Activated CD4-positive, alpha-beta T cell treated with anti-CD3 and anti-CD28 coated beads, Interleukin-2, Interleukin-6, amounts not matched to agents 100 ng/mL and 50 ng/mL, durations not matched to agents 16 hours and 8 hours (primary cell): ENCODE results near the gene PWWP2B.

Source experiments
- DNase-seq: peaks from one replicate; pipeline ENCODE4 v3.0.0-alpha.2; 2020

Gene PWWP2B

DNA sequence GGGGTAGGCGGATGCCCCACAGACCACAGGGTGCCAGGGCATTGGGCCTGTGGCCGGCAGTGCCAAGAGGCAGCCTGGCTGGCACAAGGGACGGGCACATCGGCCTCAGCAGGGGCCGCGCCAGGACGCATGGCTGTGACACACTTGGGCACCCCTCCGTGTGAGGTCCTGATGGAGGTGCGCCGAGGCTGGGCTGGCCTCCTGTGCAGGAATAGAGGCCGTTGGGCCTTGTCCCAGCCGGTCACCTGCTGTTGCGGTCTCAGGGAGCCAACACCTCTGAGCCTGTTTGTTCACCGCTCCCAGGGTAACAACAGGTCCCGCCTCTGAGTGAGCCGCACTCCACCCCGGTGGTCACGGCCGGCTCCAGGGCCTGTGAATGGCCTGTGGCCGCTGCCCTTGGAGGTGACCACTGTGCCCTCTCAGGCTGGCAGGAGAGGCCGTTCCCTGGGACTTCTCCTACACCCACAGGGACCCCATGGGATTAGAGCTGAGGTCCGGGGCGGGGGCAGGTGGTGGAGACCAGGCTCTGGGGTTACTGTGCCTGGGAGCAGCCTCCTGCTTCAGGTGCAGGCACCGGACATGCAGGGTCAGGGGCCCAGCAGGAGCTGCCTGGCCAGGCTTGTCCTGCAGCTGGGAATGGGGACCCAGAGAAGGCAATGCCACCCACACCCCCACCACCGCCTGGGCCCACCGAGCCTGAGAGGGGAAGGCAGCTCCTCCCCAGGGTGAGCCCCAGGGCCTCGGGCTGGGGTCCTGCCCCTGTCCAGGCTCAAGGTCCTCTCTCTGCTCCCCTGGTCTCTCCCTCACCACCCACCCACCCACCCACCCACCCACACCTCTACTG, 12.0 kb downstream of the PWWP2B start:
- DNase-seq: no peak

DNA sequence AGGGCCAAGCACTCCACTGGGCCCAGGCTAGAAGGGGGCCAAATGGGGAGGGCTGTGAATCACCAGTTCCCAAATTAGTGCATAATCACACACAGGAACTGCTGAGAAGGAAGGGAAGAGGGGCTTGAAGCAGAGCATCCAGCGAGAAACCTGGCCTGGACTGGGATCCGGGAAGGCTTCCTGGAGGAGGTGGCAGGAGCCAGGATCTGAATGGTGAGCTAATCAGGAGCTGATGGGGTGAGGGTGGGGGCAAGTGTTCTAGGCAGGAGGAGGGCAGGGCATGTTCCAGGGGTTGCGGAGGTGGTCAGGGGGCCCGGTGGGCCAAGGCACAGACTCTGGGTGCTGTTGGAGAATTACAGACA, 12.6 kb downstream of the PWWP2B start:
- no peak for DNase-seq

DNA sequence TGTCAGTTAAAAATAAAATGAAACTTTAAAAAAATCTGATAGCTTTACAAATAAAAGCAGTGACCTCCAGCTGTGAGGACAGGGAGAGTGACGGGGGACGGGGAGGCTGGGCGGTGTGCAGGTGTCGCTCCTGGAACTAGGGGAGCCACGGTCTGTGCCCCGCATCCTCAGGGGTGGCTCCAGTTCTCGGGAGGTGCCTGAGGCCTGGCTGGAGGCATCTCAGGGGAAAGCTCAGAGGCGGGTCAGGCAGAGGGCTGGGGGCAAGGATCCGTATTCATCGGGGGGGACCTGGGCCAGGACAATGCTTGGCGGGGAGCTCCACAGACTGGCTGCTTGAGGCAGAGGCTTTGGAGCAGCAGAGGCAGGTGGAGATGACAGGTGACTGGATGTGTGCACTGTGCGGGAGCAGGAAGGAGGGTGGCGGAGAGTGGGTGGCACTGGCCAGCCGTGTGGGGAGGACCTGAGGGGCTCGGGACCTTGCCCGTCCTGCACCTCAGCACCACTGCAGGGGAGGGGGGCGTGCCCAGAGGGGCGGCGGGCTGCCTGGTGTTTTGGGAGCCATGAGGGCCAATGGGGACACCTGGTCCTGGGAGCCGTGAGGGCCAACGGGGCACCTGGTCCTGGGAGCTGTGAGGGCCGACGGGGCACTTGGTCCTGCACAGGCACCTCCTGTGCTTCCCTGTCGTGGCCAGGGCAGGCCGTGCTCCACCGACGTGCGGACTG, 13.2 kb downstream of the PWWP2B start:
- DNase-seq: no peak

DNA sequence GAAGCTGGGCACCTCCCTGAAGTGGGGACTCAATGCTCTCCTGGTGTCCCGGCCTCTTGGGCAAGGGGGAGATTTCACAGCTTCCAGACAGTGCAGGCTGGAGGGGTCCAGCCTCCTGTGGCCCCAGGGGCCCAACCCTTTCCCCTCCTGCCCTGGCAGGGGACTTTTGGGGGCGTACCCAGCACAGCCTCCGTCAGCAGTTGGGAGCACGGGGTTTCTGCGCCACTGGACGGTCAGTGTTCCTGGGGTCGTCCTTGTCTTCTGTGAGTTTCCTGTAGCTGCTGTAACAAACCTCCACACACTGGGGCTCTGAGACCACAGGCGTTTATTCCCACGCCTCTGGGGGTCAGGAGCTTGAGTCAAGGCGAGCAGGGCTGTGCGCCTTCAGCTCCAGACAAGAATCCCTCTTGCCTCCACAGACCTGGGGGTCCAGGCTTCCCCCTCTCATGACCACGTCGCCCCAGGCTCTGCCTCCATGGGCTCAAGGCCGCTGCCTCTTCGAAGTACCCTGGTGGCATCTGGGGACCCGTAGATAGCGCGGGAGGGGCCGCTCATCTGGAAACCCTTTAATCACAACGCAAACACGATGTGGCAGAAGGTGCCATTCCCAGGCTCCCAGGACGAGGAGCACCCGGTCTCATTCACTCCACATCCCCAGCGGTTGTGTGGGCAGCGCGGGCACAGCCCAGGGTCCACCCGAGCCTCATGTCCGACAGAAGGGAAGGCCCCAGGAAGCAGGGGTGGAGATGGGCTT, 14.0 kb downstream of the PWWP2B start:
- no peak for DNase-seq

DNA sequence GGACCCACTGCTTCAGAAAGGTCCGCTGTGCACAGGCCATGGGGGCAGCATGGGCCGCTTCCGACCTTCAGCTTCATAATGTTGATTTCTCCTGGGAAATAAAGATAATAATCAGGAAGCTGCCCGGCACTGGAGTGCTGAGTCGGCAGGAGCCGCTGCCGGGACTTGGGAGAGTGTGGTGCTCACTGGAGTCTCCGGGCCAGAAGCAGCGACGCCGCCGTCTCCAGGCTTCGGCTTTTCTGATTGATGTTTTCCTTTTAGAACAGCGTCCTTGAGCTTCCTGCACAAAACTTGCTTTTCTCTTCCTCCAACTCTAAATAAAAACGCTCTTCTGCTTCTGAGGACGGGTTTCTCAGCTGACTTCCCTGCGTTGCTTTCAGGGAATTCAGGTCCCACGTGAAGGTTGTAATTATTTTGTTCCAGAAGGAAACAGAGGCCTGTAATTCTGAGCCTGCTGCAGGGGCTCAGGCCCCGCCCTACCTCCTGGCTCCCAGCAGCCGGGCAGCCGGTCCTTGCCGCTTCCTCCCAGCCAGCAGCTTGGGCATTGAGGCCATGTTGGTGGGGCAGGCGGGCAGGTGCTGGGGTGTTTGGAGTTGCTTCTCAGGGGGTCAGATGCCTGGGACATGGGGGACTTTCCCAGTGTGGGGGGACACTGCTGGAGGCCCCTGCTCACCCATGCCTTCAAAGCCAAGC, 14.7 kb downstream of the PWWP2B start:
- DNase-seq: no peak

DNA sequence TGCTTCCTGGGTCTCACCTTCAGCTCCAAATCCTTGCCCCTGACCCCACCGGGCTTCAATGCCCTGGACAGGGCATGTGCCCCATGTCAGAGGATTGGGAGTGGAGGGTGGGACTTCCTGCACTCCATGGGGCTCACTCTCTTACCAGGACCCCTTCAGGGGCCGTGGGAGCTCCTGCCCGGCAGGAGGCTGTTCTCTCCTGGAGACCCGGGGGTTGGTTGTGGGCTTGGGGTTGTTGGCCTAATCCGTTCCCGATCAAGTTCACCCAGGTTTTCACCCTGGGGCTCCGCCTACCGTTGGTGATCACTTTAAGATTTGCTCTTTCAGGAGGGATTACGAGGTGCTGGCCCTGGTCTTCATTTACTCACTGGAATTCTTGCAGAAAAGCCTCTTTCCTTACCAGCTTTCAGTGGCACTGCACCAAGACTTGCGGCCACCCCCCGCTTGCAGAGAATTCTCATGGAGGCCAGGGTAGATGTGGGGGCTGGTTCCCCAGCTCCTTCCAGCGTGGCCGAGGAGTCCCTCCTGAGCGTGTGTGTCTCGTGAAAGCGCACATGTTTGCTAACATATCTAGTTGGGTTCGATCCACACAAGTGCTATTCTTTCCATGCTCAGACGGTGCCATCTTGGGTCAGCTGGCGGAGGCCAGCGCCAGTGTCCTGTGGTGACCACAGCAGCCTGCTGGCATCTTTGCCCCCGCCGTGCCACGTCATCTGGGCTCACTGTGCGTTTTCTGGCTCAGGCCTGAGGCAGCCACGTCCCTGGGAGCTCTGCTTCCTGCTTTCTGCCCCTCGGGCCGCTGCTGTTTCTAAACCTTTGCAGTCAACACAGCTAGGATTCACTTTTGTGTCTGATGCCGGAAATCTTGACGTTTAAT, 15.6 kb downstream of the PWWP2B start:
- DNase-seq: no peak

DNA sequence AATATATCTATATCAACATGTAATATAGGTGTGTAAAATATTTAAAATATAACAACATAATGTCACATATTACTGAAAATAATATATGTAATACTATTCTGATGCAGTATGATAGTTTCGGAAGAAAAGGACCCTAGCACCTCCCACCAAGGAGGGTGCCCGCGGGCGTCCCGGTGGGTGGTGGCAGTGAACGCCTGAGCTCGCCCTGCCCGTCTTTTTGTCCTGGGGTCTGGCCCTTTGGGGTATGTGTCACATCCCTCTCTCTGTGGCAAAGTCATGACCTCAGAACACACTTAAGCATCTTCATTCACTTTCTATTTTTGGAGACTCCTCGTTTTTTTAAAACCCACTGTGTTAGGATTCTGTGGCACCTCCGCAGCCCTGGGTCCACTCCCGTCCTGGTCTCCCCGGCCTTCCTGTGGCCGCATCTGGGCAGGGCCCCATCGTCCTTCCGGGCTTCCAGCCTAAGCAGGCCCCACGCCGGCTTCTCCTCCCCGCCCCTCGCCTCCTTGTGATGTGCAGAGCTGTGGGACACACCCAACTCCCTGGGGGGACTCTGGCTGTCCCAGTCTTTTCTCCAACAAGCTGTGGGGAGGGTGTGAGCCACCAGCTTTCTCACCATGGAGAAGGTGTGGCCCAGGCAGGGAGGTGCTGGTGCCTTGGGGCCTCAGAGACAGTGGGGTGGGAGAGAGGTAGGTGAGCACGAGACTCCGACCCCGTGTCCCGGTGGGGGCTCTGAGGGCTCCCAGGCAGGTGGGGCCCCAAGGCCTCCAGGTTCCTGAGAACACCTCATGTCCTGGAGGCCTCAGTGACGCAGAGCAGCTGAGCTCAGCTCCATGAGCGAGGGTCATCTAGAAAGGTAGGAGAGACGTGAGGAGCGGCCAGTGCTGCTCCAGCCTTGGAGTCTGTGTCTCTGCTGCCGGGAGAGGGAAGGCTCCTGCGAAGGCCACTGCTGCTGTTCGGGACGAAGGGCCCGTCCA, 16.5 kb downstream of the PWWP2B start:
- DNase-seq: no peak

DNA sequence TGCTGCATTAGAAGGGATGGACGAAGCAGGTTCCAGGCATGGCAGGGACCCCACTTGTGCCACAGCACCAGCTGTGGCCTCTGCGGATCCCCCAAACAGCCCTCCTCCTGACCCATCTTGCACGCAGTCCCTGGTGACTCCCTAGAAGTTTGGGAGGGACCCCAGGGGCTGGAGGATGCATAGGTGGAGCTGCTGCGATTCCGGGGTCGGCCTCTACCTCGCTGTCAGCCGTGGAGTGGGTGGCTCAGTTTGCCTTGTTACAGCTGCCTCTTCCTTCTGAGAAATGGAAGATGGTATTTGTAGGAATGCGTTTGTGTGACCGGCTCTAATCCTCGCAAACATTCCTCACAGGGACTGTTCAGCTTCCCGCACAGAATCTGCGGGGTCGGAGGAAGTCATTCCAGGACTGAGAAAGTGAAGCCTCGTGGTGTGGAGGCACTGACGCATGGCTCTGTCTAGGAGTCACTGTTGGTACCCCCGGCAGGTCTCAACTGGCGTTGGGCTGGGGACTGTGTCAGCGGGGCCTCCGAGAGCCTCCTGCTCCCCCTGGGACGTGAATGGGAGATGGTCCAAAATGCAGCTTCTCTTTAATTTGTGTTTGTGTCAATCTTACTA, 17.5 kb downstream of the PWWP2B start:
- DNase-seq: no peak

DNA sequence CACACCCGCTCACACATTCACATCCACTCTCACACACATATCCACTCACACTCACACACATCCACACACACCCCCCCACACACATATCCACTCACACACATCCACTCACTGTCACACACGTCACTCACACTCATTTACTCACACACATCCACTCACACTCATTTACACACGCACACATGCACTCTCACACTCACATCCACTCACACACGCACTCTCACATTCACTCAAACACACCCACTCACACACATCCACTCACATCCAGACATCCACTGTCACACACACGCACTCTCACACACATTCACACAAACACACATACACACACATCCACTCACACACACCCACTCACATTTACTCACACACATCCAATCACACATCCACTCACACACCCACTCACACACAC, 18.3 kb downstream of the PWWP2B start:
- no peak for DNase-seq

DNA sequence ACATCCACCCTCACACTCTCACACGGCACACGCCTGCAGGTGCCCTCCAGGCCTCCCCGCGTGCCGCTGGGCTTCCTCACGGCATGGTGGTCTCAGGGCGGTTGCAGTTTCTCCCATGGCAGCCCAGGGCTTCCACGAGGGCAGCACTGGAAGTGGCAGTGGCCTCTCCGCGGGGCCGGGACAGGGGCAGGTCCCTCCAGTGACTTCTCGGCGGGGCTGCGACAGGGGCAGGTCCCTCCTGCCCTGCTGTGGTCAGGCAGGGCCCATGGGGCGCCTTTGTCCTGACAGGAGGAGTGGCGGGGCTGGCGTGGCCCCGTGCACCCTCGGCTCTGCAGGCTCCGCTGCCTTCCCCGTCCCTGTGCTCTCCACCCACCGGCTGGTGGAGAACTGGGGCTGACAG, 19.0 kb downstream of the PWWP2B start:
- no peak for DNase-seq

DNA sequence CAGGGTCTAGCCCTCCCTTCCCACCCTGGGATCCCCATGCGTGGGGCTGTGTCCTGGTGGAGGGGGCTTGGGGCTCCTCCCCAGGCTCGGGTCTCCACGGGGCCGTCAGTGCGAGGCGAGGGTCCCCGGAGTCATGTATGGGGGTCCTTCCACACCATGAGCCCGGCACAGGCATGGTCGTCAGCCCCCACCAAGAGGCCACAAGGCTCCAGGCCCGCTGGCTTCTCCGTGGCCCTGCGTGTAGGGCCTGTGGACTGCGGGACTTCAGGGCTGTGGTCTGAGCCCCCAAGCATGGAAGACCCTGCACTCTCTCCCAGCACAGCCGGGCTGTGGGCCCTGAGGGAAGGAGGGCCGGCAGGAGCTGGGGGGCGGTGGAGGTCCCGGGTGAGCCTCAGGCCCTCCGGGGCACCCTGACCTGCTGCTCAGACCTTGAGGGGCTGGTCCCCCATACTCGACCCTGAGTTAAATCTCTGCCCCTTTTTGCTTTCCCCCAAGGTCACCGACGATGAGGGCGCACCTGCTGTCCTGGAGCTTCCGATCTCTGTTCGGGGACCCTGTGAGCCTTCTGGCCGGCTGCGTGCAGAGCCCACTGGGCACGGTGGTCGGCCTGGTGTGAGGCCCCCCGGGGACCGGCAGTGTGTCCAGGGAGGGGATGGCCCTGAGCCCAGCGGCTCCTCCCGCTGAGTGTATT, 19.7 kb downstream of the PWWP2B start:
- no peak for DNase-seq

DNA sequence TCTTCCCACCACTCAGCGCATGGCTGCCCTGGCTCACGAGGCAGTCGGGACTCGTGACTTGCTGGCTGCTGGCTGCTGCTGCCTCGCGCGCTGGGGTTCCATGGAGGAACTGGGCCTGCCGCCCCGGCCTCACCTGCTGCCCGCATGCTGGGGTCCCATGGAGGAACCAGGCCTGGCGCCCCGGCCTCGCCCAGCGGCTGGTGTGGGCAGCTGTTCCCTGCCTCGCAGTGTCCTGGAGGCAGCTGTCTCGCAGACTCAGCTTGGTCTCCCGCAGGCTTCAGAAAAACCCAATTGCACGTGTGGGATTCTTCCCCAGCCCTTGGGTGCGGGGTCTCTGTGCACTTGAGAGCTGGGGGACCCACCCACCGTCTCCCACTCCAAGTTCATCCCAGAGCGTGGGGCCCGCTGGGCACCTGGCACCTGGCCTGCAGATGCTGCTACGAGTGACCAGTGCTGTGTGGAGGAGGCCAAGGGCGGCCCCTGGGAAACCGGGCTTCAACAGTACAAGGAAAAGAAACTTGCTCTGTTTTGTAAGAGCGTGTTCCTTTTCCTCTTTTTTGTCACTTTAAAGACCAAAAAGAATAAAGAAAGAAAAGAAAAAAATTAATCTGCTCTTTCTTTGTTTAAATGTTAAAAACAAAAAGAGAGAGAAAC, 20.4 kb downstream of the PWWP2B start:
- no peak for DNase-seq

DNA sequence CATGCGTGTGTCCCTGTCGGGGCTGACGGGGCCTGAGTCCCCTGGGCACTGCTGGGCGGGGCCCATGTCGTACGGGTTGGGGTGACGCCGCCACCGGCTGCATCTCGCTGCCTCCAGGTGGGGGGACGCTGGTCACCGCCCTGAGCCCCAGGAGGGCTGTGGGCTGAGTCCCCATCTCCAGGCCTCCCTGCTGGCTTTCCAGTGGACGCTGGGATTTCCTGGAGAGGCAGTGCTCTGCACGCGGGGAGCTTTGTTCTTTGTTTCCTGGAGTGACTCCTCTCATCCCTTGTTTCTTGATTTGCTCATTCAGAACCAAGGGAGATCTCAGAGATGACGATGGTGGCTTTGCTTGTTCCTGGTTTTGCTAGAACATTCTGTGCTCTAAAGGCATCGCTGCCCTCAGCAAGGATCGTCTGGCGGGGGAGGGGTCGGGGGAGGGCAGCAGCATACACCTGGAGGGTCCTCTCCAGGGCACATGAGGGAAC, 21.0 kb downstream of the PWWP2B start:
- DNase-seq: no peak

DNA sequence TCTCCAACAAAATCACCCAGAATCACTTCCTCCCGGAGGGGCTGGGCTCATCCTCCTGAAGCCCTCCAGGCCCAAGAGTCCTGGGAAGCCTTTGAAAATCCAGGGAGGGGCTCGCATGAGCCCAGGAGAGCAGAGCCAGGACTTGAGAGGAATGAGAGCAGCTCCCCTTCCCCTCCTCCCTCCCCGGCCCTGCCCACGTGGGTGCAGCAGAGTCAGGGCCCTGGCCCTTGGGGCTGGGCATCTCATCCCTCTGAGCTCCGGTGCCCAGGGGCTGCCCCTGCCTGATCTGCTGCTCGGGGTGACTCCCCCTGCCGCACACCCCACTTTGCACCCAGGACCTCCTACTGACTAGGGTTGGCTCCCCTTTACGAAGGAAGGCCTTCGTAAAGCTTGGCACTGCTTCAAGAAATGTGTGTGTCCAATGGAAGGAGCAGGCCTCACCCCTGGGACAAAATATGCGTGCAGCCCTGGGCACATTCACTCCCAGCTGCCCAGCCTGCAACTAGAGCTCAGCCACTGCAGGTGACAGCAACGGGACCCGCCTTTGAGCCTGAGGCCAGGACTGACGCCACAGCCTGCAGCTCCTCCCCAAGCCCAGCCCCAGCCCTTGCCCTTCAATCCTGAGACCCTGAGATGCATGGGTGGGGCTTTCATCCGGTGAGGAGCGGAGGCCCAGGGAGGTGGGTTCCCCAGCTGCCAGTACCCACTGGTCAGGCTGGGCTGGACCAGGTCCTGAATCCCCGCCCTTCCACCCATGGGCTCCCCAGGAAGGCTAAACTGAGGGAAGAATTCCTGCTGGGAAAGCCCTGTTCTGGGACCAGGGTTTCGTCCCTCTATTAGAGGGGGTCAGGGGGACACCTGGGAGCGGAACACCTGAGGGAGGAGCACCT, 21.8 kb downstream of the PWWP2B start:
- no peak for DNase-seq

DNA sequence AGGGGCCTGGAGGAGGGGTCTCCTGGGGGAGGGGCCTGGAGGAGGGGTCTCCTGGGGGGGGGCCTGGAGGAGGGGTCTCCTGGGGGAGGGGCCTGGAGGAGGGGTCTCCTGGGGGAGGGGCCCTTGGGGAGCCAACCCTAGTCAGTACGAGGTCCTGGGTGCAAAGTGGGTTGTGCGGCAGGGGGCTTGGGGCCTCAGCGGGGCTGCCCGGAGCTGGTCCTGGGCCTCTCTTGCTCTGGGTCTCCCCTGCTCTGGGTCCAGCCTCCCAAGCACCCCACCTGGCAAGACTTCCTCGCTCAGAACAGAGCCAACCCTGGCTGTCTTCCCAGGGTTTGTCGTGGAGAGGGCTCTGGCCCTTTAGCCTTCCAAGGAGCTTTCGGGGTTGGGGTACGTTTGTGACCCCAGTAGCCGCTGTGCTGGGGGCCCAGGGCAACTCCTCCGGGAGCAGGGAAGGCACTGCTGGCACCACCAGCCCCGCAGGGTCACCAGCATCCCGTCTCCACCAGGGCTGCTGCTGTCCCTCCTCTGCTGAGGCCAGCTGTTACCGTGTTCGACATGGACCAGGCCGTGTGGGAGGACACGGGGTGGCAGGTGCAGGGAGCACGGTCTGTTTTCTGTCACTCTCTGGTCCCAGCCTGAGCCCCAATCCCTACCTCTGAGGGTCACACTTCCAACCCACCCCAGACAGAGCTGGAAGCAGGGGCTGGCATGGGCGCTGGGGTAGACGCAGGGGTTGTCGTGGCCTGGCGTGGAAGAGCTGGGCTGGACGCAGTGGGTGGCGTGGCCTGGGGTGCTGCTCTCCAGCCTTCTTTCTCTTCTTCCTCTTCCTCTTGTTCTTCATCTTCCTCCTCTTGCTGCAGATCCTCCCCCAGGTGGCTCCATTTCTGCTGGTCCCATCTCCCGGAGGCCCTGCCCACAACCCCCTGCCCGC, 22.8 kb downstream of the PWWP2B start:
- DNase-seq: no peak

DNA sequence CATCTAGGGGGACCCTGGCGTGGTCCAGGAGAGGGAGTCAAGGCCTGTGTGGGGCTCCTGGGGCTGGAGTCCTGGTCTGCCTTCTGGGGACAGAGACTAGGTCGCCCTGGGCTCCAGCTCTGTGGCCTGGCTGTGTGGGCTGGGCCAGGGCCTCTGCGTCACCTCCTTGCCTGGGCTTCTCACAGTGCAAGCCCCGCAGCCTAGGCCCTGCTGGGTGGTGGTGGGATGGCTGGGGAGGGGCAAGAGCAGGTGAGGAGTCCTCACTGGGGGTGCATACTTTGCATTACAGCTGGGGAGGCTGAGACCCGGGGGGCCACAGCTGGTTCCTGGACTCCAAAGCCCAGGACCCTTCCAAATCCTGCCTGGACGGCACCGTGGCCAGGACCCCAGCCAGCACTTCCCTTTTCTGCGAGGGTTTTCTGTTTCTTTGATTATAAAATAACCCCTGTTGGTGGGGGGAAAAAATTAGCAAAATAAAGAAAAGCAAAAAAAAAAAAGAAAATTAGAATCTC, 23.5 kb downstream of the PWWP2B start:
- no peak for DNase-seq
